ENCODE results near the gene SLC16A9. TPM values are rescaled to one million over a fixed set of nuclear protein-coding genes. Genes with fewer than 3 reads are reported as not detected.

Gene SLC16A9
- total RNA-seq, 1 experiment from 2014 or later, result 5.9 TPM

- no peak for DNase-seq (ENCODE audit: low read depth, low spot score)
- RAD21 ChIA-PET (ENCODE audit: low non-redundant PET in 1 of 2, low total read pairs in 2 of 2, uncharacterized antibody in 2 of 2, unreplicated experiment in 2 of 2), result no interaction called here
These were observed 81.2 kb downstream of the SLC16A9 start for GRCh38 chr10:59628456-59628855.

More at GRCh38 chr10:59628456-59628855, 81.2 kb downstream of the SLC16A9 start:
- no peaks in the 10 kb centered on the region for H3K36me3 ChIP-seq (ENCODE audit: control insufficient read depth in 1 of 2, insufficient read depth in 2 of 2, low read length in 2 of 2)
- H3K79me2 ChIP-seq (ENCODE audit: insufficient read depth, low read length), result no peaks in the 10 kb centered on the region
- H3K27ac ChIP-seq (ENCODE audit: low read depth, low read length), result no peak overlapping the region
- no peak overlapping the region for H2AFZ ChIP-seq (ENCODE audit: low read depth, low read length, poor library complexity, severe bottlenecking)
- no peaks in the 10 kb centered on the region for H3K27me3 ChIP-seq (ENCODE audit: insufficient read depth, low read length)
- no peak overlapping the region for H3K9ac ChIP-seq (ENCODE audit: low read length)
- CTCF ChIA-PET, result interaction anchor here (0.8 to 1.7 kb wide), 2 partner anchors 202 to 576 kb away, joined by 3 to 8 read pairs; no protein-coding TSS in a partner anchor
- TF ChIP-seq ZFX (IDR thresholded peaks at IDR 0.05) (no peak), EZH2phosphoT487 (IDR thresholded peaks at IDR 0.05; ENCODE audit: borderline replicate concordance) (no peak), JUND (IDR thresholded peaks at IDR 0.05) (no peak), EGR1 (IDR thresholded peaks at IDR 0.05; ENCODE audit: low read depth) (no peak), POLR2AphosphoS5 (IDR thresholded peaks at IDR 0.05; ENCODE audit: low read depth, low read length) (no peak), SP1 (IDR thresholded peaks at IDR 0.05; ENCODE audit: low read depth) (no peak), POLR2A (IDR thresholded peaks at IDR 0.05; ENCODE audit: borderline replicate concordance, extremely low read depth, insufficient read depth, insufficient read length) (no peak), FOSL1 (IDR thresholded peaks at IDR 0.05; ENCODE audit: low read depth) (no peak), CEBPB (IDR thresholded peaks at IDR 0.05; ENCODE audit: low read depth) (no peak)
- TF ChIP-seq, protein P1, sequence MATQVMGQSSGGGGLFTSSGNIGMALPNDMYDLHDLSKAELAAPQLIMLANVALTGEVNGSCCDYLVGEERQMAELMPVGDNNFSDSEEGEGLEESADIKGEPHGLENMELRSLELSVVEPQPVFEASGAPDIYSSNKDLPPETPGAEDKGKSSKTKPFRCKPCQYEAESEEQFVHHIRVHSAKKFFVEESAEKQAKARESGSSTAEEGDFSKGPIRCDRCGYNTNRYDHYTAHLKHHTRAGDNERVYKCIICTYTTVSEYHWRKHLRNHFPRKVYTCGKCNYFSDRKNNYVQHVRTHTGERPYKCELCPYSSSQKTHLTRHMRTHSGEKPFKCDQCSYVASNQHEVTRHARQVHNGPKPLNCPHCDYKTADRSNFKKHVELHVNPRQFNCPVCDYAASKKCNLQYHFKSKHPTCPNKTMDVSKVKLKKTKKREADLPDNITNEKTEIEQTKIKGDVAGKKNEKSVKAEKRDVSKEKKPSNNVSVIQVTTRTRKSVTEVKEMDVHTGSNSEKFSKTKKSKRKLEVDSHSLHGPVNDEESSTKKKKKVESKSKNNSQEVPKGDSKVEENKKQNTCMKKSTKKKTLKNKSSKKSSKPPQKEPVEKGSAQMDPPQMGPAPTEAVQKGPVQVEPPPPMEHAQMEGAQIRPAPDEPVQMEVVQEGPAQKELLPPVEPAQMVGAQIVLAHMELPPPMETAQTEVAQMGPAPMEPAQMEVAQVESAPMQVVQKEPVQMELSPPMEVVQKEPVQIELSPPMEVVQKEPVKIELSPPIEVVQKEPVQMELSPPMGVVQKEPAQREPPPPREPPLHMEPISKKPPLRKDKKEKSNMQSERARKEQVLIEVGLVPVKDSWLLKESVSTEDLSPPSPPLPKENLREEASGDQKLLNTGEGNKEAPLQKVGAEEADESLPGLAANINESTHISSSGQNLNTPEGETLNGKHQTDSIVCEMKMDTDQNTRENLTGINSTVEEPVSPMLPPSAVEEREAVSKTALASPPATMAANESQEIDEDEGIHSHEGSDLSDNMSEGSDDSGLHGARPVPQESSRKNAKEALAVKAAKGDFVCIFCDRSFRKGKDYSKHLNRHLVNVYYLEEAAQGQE (IDR thresholded peaks at IDR 0.05; ENCODE audit: low read depth), result no peak
- TF ChIP-seq, protein P2, sequence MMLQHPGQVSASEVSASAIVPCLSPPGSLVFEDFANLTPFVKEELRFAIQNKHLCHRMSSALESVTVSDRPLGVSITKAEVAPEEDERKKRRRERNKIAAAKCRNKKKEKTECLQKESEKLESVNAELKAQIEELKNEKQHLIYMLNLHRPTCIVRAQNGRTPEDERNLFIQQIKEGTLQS (IDR thresholded peaks at IDR 0.05), result no peak
- H3K9me2 ChIP-seq (ENCODE audit: insufficient read depth), result no peaks in the 10 kb centered on the region
- H4K20me1 ChIP-seq (ENCODE audit: insufficient read depth), result no peaks in the 10 kb centered on the region
- no peaks in the 10 kb centered on the region for H3K9me3 ChIP-seq (ENCODE audit: control insufficient read depth in 1 of 2, insufficient read depth in 1 of 2, low read depth in 1 of 2, low read length in 2 of 2)
- H3K4me2 ChIP-seq (ENCODE audit: low read length), result no peak overlapping the region
- no peak overlapping the region for H3K4me3 ChIP-seq (replicated peaks in 1 of 2; ENCODE audit: low read depth in 1 of 2, low read length in 2 of 2)
- intact Hi-C loops (cut with micrococcal nuclease), result loop anchor here (5.0 to 10.0 kb wide), 2 partner anchors 804 to 1214 kb away; no protein-coding TSS in a partner anchor
- BruUV-seq (replicated peaks), result no TSS peak
- POLR2A ChIA-PET, result no interaction called here
- ATAC-seq, result no peak
- no peaks in the 10 kb centered on the region for H3K4me1 ChIP-seq (ENCODE audit: control insufficient read depth in 1 of 2, insufficient read depth in 2 of 2, low read length in 2 of 2)
